NCI-H2196 (cell line): ENCODE results near the gene POLR3GL.

Experiments used
- DNase-seq: peaks from one replicate; lab custom pipeline; 2025; ENCODE audit not compliant: unreplicated experiment; lab: John Stamatoyannopoulos, UW

The POLR3GL gene

DNA sequence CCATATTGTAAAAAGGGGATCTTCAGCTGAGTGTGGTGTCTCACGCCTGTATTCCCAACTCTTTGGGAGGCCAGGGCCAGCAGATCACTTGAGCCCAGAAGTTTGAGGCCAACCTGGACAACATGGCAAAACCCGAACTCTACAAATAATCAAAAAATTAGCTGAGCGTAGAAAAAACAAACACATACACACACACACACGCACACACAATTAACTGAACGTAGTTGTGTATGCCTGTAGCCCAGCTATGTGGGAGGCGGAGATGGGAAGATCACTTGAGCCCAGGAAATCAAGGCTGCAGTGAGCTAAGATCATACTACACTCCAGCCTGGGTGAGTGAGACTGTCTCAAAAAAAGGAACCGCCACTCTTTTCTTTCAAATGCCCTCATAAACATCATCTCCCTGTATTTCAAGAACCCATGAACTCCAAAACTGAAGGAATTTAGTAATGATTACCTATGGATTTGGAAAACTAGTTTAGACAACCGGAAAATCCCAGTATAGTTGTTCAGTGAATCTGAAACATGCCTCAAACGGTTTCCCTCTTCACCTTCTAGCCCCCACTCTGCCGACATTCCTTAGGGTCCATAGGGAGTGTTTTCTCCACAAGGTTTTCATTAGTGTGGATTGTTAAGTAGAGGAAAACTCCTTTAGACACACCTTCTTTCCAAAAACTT lies 27.4 kb downstream of the POLR3GL start:
- no peak for DNase-seq

DNA sequence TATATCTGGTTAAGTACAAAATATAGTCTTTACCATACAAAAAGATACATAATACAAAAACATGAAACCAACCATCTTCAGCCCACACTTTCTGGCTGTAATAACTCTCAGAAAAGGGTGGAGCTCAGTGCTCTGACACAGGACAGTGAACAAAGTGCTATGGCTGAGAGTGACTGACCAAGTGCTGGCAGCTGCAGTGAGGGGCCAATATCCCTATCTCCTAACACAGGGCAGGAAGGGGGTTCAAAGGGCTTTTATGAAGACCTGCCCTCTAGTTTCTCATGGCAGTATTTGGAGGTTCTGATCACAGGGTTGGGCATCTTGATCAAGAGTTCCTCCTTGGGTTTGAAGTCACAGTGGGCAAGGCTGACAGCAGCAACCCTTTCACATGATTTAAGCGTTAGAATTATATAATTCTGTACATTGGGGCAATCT lies 28.0 kb downstream of the POLR3GL start:
- no peak for DNase-seq

DNA sequence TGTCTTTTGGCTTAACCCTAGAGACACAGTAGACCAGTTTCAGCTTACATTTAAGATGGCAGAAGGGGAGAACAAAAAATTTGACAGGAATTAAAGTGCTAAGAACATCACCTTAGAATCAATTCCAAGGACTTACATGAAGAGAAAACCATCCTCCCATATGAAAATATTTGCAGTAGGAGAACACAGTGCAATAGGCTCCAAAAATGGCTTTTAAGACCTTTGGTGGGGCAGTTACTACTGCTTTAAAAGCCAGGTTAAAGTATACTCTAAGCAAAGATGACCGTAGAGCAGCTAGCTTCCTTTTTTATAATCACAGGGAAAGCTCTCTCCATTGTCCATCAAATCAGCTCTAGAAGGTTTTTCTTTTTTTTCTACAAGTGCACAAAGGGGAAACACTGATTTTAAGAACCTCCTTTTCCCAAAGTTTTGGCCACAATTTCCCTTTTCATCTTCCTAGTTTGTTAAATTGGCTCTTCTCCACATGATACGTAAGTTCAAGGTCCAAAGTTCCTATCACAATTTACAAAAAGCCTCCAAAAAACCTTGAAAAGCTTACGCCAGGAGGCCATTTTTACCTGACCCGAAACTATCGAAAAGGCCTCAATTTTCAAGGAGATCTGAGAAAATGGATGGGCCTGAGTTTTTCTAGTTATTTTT lies 28.6 kb downstream of the POLR3GL start:
- no peak for DNase-seq

DNA sequence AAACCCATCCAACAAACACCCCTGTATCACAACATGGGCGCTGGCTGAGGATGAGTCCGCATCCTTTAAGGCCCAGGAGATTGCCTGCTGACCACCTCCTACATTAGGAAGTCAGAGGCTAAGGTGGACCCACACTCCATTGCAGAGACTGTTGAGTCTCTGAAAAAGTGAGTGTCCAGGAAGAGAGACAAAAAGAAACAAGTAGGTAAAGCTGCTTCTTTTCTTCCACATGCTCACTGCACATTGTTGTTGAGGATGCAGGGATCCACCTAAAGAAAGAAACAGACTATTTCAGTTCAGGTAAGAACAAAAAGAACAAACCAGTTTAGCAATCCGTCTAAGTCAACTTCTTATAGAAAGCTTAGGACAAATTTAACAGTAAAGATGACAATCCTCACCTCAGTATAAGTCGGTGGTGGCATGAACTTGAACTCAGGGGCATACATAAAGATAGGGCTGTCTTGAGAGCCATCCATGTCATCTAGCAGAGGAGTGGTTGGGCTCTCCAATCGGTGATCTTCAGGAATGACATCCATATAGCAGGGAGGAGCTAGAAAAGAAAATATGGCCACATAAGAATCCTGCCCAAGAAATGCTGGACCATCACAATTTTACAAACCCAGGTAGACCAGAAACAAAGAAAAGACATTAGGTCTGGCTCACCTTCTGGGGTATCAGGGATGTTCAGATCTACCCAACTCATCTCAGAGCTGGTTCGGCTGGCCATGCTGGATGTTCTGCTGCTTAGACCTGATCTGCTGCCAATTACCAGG lies 29.3 kb downstream of the POLR3GL start:
- no peak for DNase-seq

DNA sequence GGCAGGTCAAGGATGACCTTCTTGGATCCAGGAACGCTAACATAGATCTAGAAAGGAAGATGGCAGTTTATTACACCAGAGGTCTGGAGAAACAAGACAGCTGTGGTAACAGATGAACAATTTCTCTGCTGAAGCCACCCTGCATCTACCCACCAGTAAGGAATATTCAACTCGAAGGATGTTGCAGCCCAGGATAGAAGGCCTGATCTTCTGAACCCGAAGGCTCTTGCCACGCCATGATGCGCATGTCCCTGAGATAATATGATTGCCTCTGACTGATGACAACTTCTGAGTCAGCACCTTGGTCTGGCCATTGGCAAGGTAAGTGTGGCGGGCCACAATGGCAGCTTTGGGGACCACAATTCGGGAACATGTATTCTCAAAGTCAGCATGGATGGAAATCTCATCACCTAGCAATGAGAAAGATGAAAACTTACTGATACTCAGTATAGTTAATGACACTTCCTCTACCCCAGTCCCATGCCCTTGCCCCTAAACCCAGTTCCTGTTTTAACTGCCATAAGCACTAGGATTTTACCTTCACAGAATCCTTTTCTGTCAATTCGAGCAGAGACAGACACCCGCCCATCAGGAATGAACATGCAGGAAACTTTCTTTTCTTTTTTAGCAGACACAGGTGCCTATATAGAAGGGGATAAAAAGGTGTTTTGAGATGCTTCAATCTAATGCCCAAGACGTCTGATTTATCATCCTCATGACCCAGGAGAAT lies 30.1 kb downstream of the POLR3GL start:
- no peak for DNase-seq

DNA sequence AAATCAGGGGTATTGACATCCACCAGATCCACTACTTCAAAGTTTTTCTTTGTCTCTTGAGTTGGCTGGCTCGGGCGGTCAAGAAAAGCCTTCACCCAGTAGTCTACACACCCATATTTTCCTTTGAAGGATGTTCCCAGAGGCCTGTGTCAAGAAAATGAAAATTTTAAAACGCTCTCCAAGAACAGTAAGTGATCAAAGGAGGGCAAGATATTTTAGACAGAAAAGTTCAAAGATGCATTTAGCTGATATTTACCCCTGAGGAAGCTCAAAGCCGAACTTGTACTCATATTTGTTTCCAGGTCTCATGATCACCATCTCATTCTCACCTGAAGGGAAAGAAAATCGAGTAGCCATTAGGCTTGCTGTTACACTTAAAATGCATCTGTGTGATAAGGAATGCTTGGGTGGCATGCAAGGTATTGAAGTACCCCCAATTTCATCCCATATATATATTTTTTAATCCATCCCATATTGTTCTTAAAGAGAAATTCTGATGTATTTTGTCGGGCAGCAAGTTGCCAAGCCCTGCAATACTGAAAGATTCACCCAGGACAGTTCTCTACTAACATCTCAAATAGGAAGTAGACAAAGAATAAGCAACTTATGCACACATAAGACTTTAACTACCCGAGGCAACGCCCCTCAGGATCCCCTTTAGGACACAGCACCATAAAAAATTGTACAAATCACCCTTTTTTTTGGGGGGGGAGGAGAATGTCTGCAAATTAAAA lies 30.8 kb downstream of the POLR3GL start:
- no peak for DNase-seq

DNA sequence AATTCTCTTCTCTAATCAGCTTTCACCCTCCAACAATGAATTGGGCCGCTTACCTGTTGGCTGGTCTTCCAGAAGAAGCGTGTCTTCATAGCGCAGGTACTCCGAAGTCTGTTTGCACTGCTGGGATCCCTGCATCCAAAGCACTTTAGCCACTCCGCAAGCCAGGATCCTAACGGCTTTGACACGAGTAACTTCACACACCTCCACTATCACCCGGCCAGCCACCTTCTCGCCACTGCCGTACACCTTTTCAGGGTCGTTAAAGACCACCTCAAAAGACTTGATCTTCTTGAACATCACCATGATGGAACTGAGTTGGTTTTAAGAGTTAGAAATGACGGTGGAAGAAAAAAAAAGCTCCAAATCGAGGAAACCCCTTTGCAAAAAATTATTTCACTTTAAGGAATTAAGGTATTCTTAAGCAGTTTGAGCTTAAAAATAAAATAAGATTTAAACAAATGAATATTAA lies 31.5 kb downstream of the POLR3GL start:
- DNase-seq, result no peak

DNA sequence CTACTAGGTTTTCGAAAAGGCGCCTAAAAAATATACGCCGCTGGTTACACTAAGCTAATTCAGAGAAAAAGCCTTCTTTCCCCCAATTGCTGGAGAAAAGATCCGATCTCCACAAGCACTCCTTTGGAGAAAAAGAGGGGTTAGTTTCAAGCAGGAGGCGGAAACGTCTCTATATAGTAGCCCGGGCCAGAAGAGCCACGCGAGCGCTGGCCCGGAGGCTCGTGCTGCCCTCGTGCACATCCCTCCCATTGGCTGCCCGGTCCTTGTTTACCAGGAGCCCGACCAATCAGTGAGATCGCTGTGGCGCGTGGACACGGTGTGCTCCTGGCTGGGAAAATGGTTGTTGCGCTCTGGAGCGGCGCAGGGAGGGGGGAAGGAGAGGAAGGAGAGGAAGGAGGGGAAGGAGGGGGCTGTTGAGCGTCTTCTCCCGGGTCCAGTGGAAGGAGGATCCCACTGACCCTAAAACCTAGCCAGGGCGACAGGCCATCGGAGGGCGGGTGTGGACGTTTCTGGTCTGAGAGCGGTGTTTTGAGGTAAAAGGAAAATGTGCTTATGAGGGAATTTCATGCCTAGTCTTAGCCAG lies 32.0 kb downstream of the POLR3GL start, which contains the start of gene TXNIP:
Gene TXNIP, minus strand, starts transcription at position 147 of the 583 bp plus-strand sequence. CDS start 313 bp downstream, outside the sequence.
- DNase-seq, result peak; percentile 95

DNA sequence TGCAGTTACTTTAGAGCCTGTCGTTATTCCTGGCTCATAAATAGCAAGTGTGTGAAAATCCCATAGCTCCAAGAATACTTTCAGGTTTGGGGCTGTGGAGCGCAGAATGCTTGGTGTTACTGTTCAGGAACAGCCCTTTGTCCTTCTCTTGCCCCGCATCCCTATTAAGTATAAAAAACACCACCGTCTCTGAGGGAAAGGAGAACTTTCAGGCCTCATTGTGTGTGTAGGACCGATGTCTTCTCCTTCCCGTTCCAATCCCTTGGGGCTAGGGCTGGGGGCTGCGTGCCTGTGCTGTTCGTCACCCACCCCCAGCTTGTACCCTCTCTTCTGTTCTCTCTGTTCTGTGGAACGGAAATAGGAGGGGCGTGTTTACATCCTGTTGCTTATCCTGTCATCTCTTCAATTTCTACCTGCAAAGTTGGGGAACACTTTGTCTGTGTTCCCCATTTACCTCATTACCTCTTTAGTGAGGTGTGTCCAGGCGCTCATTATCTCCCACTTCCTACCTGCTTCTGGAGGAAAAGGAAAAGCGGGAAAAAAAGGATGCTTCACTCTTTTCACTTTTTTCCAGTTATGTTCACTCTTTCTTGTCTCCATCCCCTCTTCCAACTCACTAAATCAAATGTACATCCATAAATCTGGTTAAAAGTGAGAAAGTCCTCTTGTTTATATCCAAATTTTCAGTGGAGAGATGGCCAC lies 32.7 kb downstream of the POLR3GL start:
- DNase-seq, result no peak

DNA sequence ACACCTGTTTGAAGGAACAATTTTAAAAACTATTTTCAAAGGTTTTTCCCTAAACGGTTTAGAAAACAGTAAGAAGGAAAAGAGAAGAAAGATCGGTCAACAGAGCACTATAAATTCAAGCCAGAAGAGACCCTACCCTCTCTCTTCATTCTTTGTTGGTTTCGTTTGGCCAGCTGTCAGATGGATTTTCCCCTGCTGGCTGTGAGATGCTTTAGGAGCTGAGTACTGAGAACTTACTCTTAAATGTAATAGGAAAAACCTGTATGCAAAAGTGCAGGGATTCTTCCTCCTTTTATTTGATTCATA lies 33.2 kb downstream of the POLR3GL start:
- DNase-seq, result no peak

DNA sequence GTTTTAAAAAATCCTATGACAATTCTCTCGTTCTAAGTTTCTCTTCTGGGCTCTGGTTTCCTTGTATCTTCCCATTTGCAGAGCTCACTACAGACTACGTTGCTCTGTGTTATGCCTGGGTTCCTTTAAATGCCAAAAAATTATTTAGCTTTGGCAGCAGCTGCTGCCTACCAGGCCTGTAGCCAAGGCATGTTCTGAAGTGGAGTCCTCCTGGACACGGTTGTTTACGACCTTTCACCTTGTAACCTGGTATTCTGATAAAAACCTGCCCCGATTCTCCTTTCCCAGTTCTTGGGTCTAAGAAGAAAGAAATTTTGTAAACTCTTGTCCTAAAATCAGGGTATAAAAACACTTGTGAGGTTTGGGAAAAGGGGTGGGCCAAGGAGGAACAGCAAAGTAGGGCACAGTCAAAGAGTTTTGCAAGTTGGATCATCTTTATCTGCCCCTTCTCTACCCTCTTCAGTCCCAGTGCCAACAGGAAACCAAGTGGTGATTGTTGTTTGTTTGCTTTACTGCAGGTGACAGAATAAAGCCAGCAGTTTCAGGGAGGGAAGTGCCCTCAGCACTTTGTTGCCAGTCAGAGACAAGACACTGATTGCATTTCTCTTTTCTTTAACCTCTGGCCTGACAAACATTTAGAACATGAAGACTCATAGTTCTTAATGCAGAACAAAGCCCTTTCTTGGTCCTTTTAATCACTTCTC lies 35.0 kb downstream of the POLR3GL start:
- DNase-seq, result peak; percentile 83

DNA sequence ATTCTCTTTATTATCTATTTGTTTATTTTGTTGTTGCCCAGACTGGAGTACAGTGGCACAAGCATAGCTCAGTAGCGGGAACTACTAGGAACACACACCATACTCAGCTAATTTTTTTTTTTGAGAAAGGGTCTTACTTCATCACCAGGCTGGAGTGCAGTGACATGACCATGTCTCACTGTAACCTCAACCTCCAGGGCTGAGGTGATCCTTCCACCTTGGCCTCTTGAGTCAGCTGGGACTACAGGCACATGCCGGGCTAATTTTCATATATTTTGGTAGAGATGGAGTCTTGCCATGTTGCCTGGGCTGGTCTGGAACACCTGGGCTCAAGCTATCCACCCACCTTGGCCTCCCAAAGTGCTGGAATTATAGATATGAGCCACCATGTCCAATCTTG lies 37.2 kb downstream of the POLR3GL start:
- DNase-seq, result no peak

DNA sequence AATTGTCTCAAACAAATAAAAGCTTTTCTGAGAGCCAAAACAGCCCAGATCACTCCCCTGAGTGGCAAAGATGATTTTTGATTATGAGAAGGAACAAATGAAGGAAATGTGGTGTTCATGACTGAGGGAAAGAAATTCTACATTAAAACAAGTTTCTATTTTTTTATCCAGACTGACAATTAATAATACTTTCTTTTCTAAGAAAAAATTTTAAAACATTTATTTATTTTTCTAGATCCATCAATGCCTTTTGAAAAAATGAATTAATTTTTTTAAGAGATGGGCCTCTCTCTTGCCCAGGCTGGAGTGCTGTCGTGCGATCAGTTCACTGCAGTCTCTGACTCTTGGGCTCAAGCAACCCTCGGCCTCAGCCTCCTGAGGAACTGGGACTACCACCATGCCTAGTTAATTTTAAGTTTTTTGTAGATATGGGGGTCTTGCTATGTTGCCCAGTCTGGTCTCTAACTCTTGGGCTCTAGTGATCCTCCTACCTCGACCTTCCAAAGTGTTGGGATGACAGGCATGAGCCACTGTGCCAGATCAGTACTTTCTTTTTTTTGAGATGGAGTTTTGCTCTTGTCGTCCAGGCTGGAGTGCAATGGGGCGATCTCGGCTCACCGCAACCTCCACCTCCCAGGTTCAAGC lies 43.1 kb downstream of the POLR3GL start:
- DNase-seq, result no peak

DNA sequence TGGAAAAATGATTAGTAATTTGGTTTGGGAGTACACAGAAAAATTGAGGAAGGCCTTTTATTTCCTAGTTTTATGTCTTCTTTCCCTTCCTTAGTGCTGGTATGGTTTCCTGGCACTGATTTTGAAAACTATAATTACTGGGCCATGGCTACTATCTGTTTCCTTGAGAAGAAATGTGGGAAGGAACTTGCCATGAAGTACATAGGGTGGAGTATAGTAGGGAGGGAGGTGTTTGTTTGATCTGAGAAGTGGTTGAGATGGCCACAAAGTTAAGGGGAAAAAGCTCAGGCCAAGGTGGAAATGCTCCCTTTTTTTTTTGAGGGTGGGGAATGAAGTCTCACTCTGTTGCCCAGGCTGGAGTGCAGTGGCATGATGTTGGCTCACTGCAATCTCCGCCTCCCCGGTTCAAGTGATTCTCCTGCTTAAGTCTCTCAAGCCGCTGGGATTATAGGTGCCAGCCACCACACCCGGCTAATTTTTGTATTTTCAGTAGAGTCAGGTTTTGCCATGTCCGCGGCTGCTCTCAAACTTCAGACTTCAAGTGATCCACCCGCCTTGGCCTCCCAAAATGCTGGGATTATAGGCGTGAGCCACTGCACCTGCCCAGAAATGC lies 45.7 kb downstream of the POLR3GL start:
- no peak for DNase-seq

DNA sequence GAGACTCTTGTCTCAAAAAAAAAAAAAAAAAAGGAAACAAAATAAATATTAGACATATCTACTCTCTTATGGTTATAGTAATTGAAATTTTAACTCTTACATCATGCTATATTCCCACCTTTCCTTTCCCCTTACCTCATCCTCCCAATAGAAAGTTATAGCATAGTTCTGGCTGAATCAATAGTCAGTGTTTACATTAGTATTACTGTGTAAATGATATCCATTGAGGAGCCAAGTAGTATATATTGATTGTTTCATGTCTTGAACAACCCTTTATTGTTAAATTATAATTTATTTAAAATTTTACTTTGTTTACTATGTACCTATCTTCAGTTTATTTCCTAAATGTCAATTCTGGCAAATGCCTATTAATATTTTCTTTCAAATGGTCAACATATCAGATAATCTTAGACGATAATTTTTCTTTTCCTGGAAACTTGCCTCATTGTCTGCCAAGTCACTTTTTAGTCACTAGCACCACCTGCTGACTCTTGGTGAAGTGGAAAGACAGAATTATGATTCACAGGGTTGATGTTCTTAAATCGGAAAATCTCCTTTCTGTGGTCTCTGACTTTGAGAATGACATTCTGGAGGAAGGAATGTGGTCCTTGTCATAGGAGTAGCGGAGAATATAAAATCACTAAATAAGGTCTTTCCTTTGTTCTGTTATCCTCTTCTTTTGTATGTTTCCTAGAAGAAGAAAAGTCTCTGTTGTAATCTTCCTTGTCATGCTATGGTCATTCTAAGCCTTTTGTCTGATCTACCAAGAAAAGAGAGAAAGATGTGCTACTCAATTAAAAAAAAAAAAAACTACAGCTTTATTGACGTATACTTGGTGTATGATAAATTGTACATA lies 48.4 kb downstream of the POLR3GL start:
- peak; percentile 80 for DNase-seq

DNA sequence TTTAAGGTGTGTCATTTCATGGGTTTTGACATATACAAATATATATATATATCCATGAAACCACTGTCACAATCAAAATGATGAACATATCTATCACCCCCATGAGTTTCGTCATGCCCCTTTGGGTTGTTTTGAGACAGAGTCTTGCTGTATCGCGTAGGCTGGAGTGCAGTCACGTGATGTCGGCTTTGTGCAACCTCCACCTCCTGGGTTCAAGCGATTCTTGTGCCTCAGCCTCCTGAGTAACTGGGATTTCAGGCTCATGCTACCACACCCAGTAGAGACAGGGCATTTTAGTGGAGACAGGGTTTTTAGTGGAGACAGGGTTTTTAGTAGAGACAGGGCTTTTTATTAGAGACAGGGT lies 49.1 kb downstream of the POLR3GL start:
- no peak for DNase-seq

DNA sequence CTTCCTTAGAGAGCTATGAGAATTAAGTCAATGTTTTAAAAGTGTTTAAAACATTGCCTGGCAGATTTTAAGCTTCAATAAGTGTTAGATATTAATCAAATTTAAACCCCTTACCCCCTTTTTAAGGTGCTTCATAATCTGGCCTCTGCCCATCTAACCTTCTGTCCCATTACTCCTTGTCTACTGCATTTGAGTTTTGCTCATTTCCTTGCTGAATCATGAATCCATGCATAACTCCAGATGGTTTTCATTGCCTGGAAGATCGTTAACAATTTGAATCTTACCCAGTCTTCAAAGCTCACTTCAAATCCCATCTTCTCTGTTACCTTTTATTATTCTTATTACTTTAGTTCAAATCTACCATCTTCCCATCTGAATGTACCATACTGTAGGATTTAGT lies 52.4 kb downstream of the POLR3GL start:
- DNase-seq, result no peak
